HAP-1 (cell line): ENCODE results near the gene ZNF790.
"Not testable (repeated sequence)": the region's sequence is repeated elsewhere in the genome, so short reads cannot be mapped to it uniquely, and the experiment has no call there.

ENCODE experiments used
- DNase-seq, 2 experiments: peaks; one replicate each; pipeline ENCODE4 v3.0.0-alpha.2; 2016 to 2020; ENCODE audit warnings: low spot score in 2 of 2
- H3K27me3 ChIP-seq: fragments of 250-450 bp; sonication (Bioruptor Pico); 2 replicates; pipeline ENCODE4 v1.5.1; 2020; ENCODE audit warnings: low read depth, mild to moderate bottlenecking, moderate library complexity
- H3K36me3 ChIP-seq: fragments of 250-450 bp; sonication (Bioruptor Pico); replicated peaks from 2 replicates; pipeline ENCODE4 v1.5.1; 2020; ENCODE audit warnings: mild to moderate bottlenecking
- H3K4me1 ChIP-seq: fragments of 250-450 bp; sonication (Bioruptor Pico); 2 replicates; pipeline ENCODE4 v1.5.1; 2020; ENCODE audit warnings: mild to moderate bottlenecking
- H3K4me3 ChIP-seq: fragments of 250-450 bp; sonication (Bioruptor Pico); 2 replicates; pipeline ENCODE4 v1.5.1; 2020; ENCODE audit warnings: mild to moderate bottlenecking, moderate library complexity
- H3K9me3 ChIP-seq: fragments of 250-450 bp; sonication (Bioruptor Pico); 2 replicates; pipeline ENCODE4 v1.5.1; 2020; ENCODE audit warnings: mild to moderate bottlenecking, moderate library complexity
- in situ Hi-C: fragments of 300-500 bp; cut with MboI; formaldehyde crosslinking; loops from 3 replicates; pipeline ENCODE4 v1.14.3; 2020; ENCODE audit warnings: low sequenced_read_pairs, inconsistent platforms, mixed read lengths

The ZNF790 gene

GRCh38 chr19:36807029-36807428 is 31.2 kb downstream of the ZNF790 start:
- no peaks in the 10 kb centered on the region for H3K4me1 ChIP-seq
- H3K9me3 ChIP-seq: peaks cover 7% of the 10 kb centered on the region; the same call in 1 of the 2 replicates

GRCh38 chr19:36805364-36805763 is 32.8 kb downstream of the ZNF790 start:
- DNase-seq: no peak
- H3K9me3 ChIP-seq: peaks cover 2% of the 10 kb centered on the region; the same call in 1 of the 2 replicates
- no peaks in the 10 kb centered on the region for H3K36me3 ChIP-seq
- H3K4me1 ChIP-seq: no peaks in the 10 kb centered on the region
- no peaks in the 10 kb centered on the region for H3K27me3 ChIP-seq
- in situ Hi-C loops: no loop called here
- no peak overlapping the region for H3K4me3 ChIP-seq

More at GRCh38 chr19:36807029-36807428, 31.2 kb downstream of the ZNF790 start:
- in situ Hi-C loops: no loop called here
- DNase-seq: no peak
- Histone ChIP-seq H3K27me3 (no peaks in the 10 kb centered on the region), H3K4me3 (no peak overlapping the region), H3K36me3 (no peaks in the 10 kb centered on the region)

GRCh38 chr19:36797786-36798108 is 40.4 kb downstream of the ZNF790 start:
- Histone ChIP-seq H3K4me3 (no peak overlapping the region), H3K9me3 (0 out of 2 replicates have a peak, but pooled peaks cover 2% of the 10 kb centered on the region), H3K36me3 (no peaks in the 10 kb centered on the region), H3K27me3 (no peaks in the 10 kb centered on the region), H3K4me1 (no peaks in the 10 kb centered on the region)
- in situ Hi-C loops: no loop called here
- DNase-seq: no peak

- H3K9me3 ChIP-seq: 0 out of 2 replicates have a peak, but pooled peaks cover 2% of the 10 kb centered on the region
- no peak overlapping the region for H3K4me3 ChIP-seq
- DNase-seq: no peak
- H3K36me3 ChIP-seq: no peaks in the 10 kb centered on the region
- H3K27me3 ChIP-seq: no peaks in the 10 kb centered on the region
- no peaks in the 10 kb centered on the region for H3K4me1 ChIP-seq
- in situ Hi-C loops: no loop called here
Measured at GRCh38 chr19:36796714-36796992, 41.5 kb downstream of the ZNF790 start.

GRCh38 chr19:36791420-36792141 is 46.6 kb downstream of the ZNF790 start:
- H3K4me1 ChIP-seq, H3K36me3 ChIP-seq, H3K27me3 ChIP-seq, in situ Hi-C loops, DNase-seq, H3K9me3 ChIP-seq, H3K4me3 ChIP-seq: not testable (repeated sequence)

GRCh38 chr19:36775768-36776167 is 62.4 kb downstream of the ZNF790 start:
- Histone ChIP-seq H3K9me3 (peaks cover 11% of the 10 kb centered on the region), H3K4me3 (no peak overlapping the region), H3K4me1 (no peaks in the 10 kb centered on the region; the same call in 1 of the 2 replicates), H3K36me3 (no peaks in the 10 kb centered on the region), H3K27me3 (no peaks in the 10 kb centered on the region)
- DNase-seq: no peak
- in situ Hi-C loops: no loop called here

- H3K9me3 ChIP-seq: peaks cover 11% of the 10 kb centered on the region
- H3K4me1 ChIP-seq: no peaks in the 10 kb centered on the region; the same call in 1 of the 2 replicates
- DNase-seq: no peak
- H3K4me3 ChIP-seq: peak overlapping the region; percentile 53
- H3K27me3 ChIP-seq: no peaks in the 10 kb centered on the region
- no peaks in the 10 kb centered on the region for H3K36me3 ChIP-seq
- in situ Hi-C loops: no loop called here
Measured at GRCh38 chr19:36773223-36773579, 65.0 kb downstream of the ZNF790 start.

- no peaks in the 10 kb centered on the region; the same call in 1 of the 2 replicates for H3K4me1 ChIP-seq
- DNase-seq: peak; percentile 84 to 96
- H3K4me3 ChIP-seq: peak within 1 kb of the TSS; percentile 53
- H3K9me3 ChIP-seq: peaks cover 11% of the 10 kb centered on the region
- H3K27me3 ChIP-seq: no peaks in the 10 kb centered on the region
- in situ Hi-C loops: no loop called here
- no peaks in the 10 kb centered on the region for H3K36me3 ChIP-seq
Measured at GRCh38 chr19:36772311-36773222, 65.6 kb downstream of the ZNF790 start, which contains the start of gene ZNF850. TSS of gene ZNF850 (minus strand) at chr19:36772807. CDS start at chr19:36762606, 10,201 bp downstream.

GRCh38 chr19:36771261-36772231 is 66.6 kb downstream of the ZNF790 start:
- Histone ChIP-seq H3K4me1 (no peaks in the 10 kb centered on the region; the same call in 1 of the 2 replicates), H3K4me3 (peak overlapping the region; percentile 53), H3K27me3 (no peaks in the 10 kb centered on the region), H3K36me3 (no peaks in the 10 kb centered on the region), H3K9me3 (peaks cover 11% of the 10 kb centered on the region)
- in situ Hi-C loops: no loop called here
- peak; percentile 33 to 74 for DNase-seq
